Heart left ventricle (tissue), 16 donors: Measurements from ENCODE around the gene INPP5D. TPM values are rescaled to one million over a fixed set of nuclear protein-coding genes. Genes with fewer than 3 reads are reported as not detected.

Source experiments
- ATAC-seq, 4 donors: fragments of 200-7000 bp; cut with Tn5 transposase; one replicate each; pipeline ENCODE4 v1.9.1; 2020 to 2022; ENCODE audit warnings: moderate library complexity in 4 of 4, mild to moderate bottlenecking in 3 of 4, moderate number of reproducible peaks in 1 of 4
- DNase-seq, 5 donors: peaks; one replicate each; pipeline ENCODE4 v3.0.0-alpha.2; 2020
- H3K27ac ChIP-seq, 12 donors: fragments of 200-600 bp; sonication (generic) in 4 of 12; one replicate each; pipeline versions ENCODE4 v1.5.0 to v1.8.0; 2016 to 2022; ENCODE audit warnings: mild to moderate bottlenecking in 2 of 12
- H3K27me3 ChIP-seq, 9 donors: fragments of 200-600 bp; sonication (generic) in 2 of 9; one replicate each; pipeline versions ENCODE4 v1.5.1 to v1.8.0; 2016 to 2022; ENCODE audit warnings: mild to moderate bottlenecking in 3 of 9
- H3K36me3 ChIP-seq, 9 donors: fragments of 200-600 bp; sonication (generic) in 2 of 9; one replicate each; pipeline versions ENCODE4 v1.5.0 to v1.8.0; 2018 to 2022; ENCODE audit warnings: mild to moderate bottlenecking in 2 of 9
- H3K4me1 ChIP-seq, 12 donors: fragments of 200-600 bp; sonication (generic) in 4 of 12; one replicate each; pipeline versions ENCODE4 v1.5.0 to v1.8.0; 2016 to 2022; ENCODE audit warnings: mild to moderate bottlenecking in 3 of 12
- H3K4me3 ChIP-seq, 12 donors: fragments of 200-600 bp; sonication (generic) in 4 of 12; one replicate each; pipeline versions ENCODE4 v1.5.0 to v1.8.0; 2017 to 2022; ENCODE audit warnings: mild to moderate bottlenecking in 9 of 12, moderate library complexity in 4 of 12
- H3K9me3 ChIP-seq, 12 donors: fragments of 200-600 bp; sonication (generic) in 4 of 12; one replicate each; pipeline versions ENCODE4 v1.5.0 to v1.8.0; 2016 to 2022; ENCODE audit warnings: mild to moderate bottlenecking in 1 of 12
- POLR2A ChIP-seq, 2 donors: fragments of 450-650 bp; IDR thresholded peaks; one replicate each; pipeline ENCODE4 v1.6.1; 2017; ENCODE audit warnings: antibody characterized with exemption in 2 of 2, mild to moderate bottlenecking in 2 of 2, moderate library complexity in 2 of 2
- WGBS, 4 donors: extraction: QIAGEN DNeasy Blood & Tissue Kit in 2 of 4; methylation state at CpG; one replicate each; pipeline versions ENCODE4 v1.1.5 to v1.1.7; 2013 to 2018; 5-methylcytosine and 5-hydroxymethylcytosine counted together
- intact Hi-C, 10 donors: fragments of 100-400 bp; cut with DNase I; formaldehyde crosslinking; loops; one replicate each; pipeline versions ENCODE4 v1.11.1 to v1.14.2; 2022
- polyA plus RNA-seq, 2 donors: library from polyadenylated mRNA; stranded (reverse); fragments of 200-250 nt; gene quantifications; one replicate each; pipeline ENCODE4 v1.2.3, GENCODE V29; 2013
- total RNA-seq, 9 donors: library from RNA; depleted of rRNA in 2 of 9; stranded (reverse); fragments of >200 nt in 2 of 9; fragmentation: NEBNext Ultra II Directional in 3 of 9; extraction: Animal tissue kit (Norgen Biotek cat#: 25700) in 3 of 9; gene quantifications; one replicate each; pipeline versions ENCODE4 v1.1.0 to v1.2.4, GENCODE V29; 2016 to 2023
- TF ChIP-seq, protein P1 (sequence below), 12 donors: fragments of 200-600 bp; sonication (generic) in 4 of 12; IDR thresholded peaks; one replicate each; pipeline versions ENCODE4 v1.5.0 to v1.8.0; 2018 to 2022; ENCODE audit warnings: antibody characterized with exemption in 12 of 12, mild to moderate bottlenecking in 5 of 12
- donor health status: ischemic (EF 13 %, LVEDD 7.1; RV severe dilation, severe dysfunction).
- donor health status: healthy with polysubstance abuse.
- donor health status: DM: no; HTN: yes; CAD: no.
- donor health status: DM: no; HTN: no; CAD: no.
- donor health status: ischemic (EF 25% LVEDD 6.9; RV normal size, moderate dysfunction).
- donor health status: ischemic (EF 25% LVEDD 5.7; RV mildly dilated, moderate dysfunction).
- donor health status: healthy.
- donor health status: DM: yes; HTN: yes; CAD: no.
- donor health status: ischemic (EF 35%, LVEDD 5.7; RV mildly dilated, moderate dysfunction).
- donor health status: nonischemic (EF 11% LVEDD 7.7; RV severe dilation, severe dysfunction).
- donor health status: DM: yes; HTN: yes; CAD: no.
- donor health status: PGD.
- donor health status: ischemic (EF 29% LVEDD 5.4; RV normal size, mild dysfunction).
- donor health status: nonischemic (EF 23%, LVEDD 6.1; RV moderate dilation, normal function).

The INPP5D gene
- total and polyA plus RNA-seq, 11 donors, result 2.8 to 29.1 (median 4.9) TPM

DNA sequence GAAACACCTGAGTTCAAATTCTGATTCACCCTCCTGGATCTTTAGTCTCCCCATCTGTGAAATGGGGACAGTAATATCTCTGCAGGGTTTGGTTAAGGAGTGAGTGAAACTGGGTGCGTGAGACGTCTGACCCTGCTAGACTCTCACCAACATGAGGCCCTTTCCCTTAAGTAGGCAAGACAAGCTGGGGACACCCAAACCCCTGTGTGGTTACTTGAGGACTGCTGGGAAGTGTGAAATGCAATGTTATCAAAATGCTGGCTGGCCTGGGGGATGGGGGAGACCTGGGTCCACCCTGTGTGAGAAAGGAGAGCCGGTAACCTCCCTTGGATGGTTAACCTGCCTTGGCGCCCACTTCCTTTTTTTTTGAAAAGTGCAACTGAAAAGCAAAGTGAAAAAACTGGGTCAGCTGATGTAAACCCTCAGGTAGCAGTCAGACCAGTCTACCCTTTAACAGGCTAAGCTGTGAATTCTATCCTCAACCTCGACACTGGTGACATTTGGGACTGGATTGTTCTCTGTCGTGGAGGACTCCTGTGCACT lies 82.3 kb downstream of the INPP5D start:
- Histone ChIP-seq H3K4me3 (no peak overlapping the region), H3K27ac (no peak overlapping the region), H3K27me3 (peaks cover 0 to 12% (median 0%) of the 10 kb centered on the region in 9 donors), H3K9me3 (no peaks in the 10 kb centered on the region), H3K4me1 (no peaks in the 10 kb centered on the region), H3K36me3 (peaks cover 0 to 72% (median 10%) of the 10 kb centered on the region in 9 donors)
- ATAC-seq (no peak), DNase-seq (no peak)
- TF ChIP-seq, protein P1, sequence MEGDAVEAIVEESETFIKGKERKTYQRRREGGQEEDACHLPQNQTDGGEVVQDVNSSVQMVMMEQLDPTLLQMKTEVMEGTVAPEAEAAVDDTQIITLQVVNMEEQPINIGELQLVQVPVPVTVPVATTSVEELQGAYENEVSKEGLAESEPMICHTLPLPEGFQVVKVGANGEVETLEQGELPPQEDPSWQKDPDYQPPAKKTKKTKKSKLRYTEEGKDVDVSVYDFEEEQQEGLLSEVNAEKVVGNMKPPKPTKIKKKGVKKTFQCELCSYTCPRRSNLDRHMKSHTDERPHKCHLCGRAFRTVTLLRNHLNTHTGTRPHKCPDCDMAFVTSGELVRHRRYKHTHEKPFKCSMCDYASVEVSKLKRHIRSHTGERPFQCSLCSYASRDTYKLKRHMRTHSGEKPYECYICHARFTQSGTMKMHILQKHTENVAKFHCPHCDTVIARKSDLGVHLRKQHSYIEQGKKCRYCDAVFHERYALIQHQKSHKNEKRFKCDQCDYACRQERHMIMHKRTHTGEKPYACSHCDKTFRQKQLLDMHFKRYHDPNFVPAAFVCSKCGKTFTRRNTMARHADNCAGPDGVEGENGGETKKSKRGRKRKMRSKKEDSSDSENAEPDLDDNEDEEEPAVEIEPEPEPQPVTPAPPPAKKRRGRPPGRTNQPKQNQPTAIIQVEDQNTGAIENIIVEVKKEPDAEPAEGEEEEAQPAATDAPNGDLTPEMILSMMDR (IDR thresholded peaks at IDR 0.05), result no peak
- no peak for TF ChIP-seq POLR2A (IDR thresholded peaks at IDR 0.05)
- intact Hi-C loops, result no loop called here
- 58 to 71% (median 66%) methylated on average over 6 of the region's 6 CpGs for WGBS, 4 donors

DNA sequence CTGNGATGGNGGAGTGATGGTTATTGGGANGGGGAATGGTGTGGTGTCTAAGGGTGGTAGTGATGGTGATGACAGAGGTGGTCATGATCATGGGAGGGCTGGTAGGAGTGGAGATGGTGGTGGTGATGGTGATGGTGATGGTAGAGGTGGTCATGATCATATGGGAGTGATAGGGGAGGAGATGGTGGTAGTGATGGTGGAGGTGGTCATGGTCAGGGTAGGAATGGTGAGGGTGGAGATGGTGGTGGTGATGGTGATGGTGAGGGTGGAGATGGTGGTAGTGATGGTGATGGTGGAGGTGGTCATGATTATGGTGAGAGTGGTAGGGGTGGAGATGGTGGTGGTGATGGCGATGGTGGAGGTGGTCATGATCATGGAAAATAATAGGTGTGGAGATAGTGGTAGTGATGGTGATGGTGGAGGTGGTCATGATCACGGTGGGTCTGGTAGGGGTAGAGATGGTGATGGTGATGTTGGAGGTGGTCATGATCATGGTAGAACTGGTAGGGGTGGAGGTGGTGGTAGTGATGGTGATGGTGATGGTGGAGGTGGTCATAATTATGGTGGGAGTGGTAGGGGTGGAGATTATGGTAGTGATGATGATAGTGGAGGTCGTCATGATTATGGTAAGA lies 83.7 kb downstream of the INPP5D start:
- no peaks in the 10 kb centered on the region for H3K9me3 ChIP-seq
- no peak for TF ChIP-seq POLR2A (IDR thresholded peaks at IDR 0.05)
- TF ChIP-seq, protein P1 (IDR thresholded peaks at IDR 0.05), result no peak
- intact Hi-C loops, result no loop called here
- peaks cover 0 to 86% (median 12%) of the 10 kb centered on the region in 9 donors for H3K36me3 ChIP-seq
- WGBS, 4 donors, result 78 to 99% (median 97%) methylated on average over 3 of the region's 3 CpGs
- H3K27ac ChIP-seq, result no peak overlapping the region
- ATAC-seq, result no peak
- DNase-seq, result no peak
- H3K4me1 ChIP-seq, result no peaks in the 10 kb centered on the region
- H3K27me3 ChIP-seq, result peaks cover 0 to 12% (median 0%) of the 10 kb centered on the region in 9 donors
- no peak overlapping the region for H3K4me3 ChIP-seq

DNA sequence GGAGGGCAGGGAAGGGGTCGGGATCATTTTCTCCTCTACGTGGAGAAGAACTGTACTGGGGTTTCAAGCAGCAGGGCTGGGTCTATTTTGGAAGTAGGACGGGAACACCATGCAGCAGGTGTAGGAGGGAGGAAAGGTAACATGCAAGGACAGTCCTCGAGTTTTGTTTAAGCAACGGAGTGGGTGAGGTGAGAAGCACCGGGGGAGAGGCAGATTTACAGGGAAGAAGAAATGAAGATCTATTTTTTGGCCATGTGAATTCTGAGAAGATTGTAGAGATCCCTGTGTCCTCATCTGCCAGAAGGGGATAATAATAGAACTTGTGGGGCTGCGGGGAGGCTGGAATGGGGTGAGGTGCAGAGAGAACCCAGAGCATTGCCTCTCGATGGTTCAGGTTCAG lies 85.6 kb downstream of the INPP5D start:
- intact Hi-C loops, result no loop called here
- WGBS, 4 donors, result 91 to 94% (median 92%) methylated on average over 8 of the region's 8 CpGs
- DNase-seq (no peak), ATAC-seq (no peak)
- Histone ChIP-seq H3K4me3 (no peak overlapping the region), H3K27ac (no peak overlapping the region), H3K36me3 (peaks cover 0 to 86% (median 18%) of the 10 kb centered on the region in 9 donors), H3K27me3 (peaks cover 0 to 4% (median 0%) of the 10 kb centered on the region in 9 donors), H3K9me3 (no peaks in the 10 kb centered on the region), H3K4me1 (no peaks in the 10 kb centered on the region)
- TF ChIP-seq, protein P1 (IDR thresholded peaks at IDR 0.05), result no peak
- no peak for TF ChIP-seq POLR2A (IDR thresholded peaks at IDR 0.05)

DNA sequence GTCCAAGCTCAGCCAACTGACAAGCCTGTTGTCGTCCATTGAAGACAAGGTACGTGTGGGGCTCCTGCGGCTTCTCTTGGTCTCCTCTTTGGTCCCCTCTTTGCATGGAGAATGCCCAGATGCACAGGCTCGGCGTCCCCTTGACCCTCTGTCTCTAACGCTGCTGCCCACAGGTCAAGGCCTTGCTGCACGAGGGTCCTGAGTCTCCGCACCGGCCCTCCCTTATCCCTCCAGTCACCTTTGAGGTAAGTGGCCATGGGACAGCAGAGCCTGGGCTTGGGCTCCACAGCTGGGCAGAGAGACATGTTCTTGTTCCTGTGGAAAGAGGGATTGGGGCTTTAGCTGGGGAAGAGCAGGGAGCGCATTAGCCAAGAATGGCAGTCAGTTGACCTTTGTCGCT lies 86.1 kb downstream of the INPP5D start:
- ATAC-seq, result no peak
- H3K36me3 ChIP-seq, result peaks cover 0 to 86% (median 18%) of the 10 kb centered on the region in 9 donors

More for the DNA sequence above, 86.1 kb downstream of the INPP5D start:
- TF ChIP-seq POLR2A (IDR thresholded peaks at IDR 0.05), result no peak
- TF ChIP-seq, protein P1 (IDR thresholded peaks at IDR 0.05), result no peak
- WGBS, 4 donors, result 90 to 97% (median 95%) methylated on average over 11 of the region's 11 CpGs
- intact Hi-C loops, result no loop called here
- H3K9me3 ChIP-seq, result no peaks in the 10 kb centered on the region
- H3K27me3 ChIP-seq, result peaks cover 0 to 4% (median 0%) of the 10 kb centered on the region in 9 donors
- no peak for DNase-seq
- H3K4me1 ChIP-seq, result no peaks in the 10 kb centered on the region
- no peak overlapping the region for H3K27ac ChIP-seq
- no peak overlapping the region for H3K4me3 ChIP-seq
